ENCODE data around the gene CRTAP.
"Not testable (repeated sequence)": the region's sequence is repeated elsewhere in the genome, so short reads cannot be mapped to it uniquely, and the experiment has no call there.

Gene CRTAP

GRCh38 chr3:33113772-33114621 lies at the start of gene CRTAP:
Gene CRTAP, plus strand, starts transcription at chr3:33114014. Its CDS starts 64 bp downstream, at chr3:33114078.
- DNase-seq: peak; percentile 85

GRCh38 chr3:33064929-33065328 lies 48.9 kb upstream of the CRTAP start:
- DNase-seq: peak; percentile 33

GRCh38 chr3:33067484-33067883 lies 46.3 kb upstream of the CRTAP start:
- DNase-seq: no peak

- not testable (repeated sequence) for DNase-seq
Measured at GRCh38 chr3:33069862-33070261, 44.0 kb upstream of the CRTAP start.

- no peak for DNase-seq
Measured at GRCh38 chr3:33071181-33071580, 42.6 kb upstream of the CRTAP start.

- DNase-seq: no peak
Measured at GRCh38 chr3:33071946-33072345, 41.9 kb upstream of the CRTAP start.

GRCh38 chr3:33074217-33075067 lies 39.4 kb upstream of the CRTAP start:
- peak; percentile 74 for DNase-seq

GRCh38 chr3:33075995-33076394 lies 37.8 kb upstream of the CRTAP start:
- no peak for DNase-seq

- DNase-seq: no peak
Measured at GRCh38 chr3:33076952-33077351, 36.9 kb upstream of the CRTAP start.

- no peak for DNase-seq
Measured at GRCh38 chr3:33077976-33078375, 35.8 kb upstream of the CRTAP start.

GRCh38 chr3:33079813-33080212 lies 34.0 kb upstream of the CRTAP start:
- DNase-seq: not testable (repeated sequence)

- no peak for DNase-seq
Measured at GRCh38 chr3:33081812-33082211, 32.0 kb upstream of the CRTAP start.

GRCh38 chr3:33083958-33084357 lies 29.9 kb upstream of the CRTAP start:
- no peak for DNase-seq

- no peak for DNase-seq
Measured at GRCh38 chr3:33088691-33089090, 25.1 kb upstream of the CRTAP start.

- DNase-seq: no peak
Measured at GRCh38 chr3:33089515-33089914, 24.3 kb upstream of the CRTAP start.

GRCh38 chr3:33091746-33092145 lies 22.1 kb upstream of the CRTAP start:
- no peak for DNase-seq

- no peak for DNase-seq
Measured at GRCh38 chr3:33092496-33093254, 21.1 kb upstream of the CRTAP start.

- DNase-seq: no peak
Measured at GRCh38 chr3:33093847-33094246, 20.0 kb upstream of the CRTAP start.

GRCh38 chr3:33095436-33095835 lies 18.4 kb upstream of the CRTAP start:
- DNase-seq: no peak

- peak; percentile 56 for DNase-seq
Measured at GRCh38 chr3:33096093-33096868, 17.5 kb upstream of the CRTAP start.

GRCh38 chr3:33099109-33099645 lies 14.6 kb upstream of the CRTAP start:
- no peak for DNase-seq

GRCh38 chr3:33099701-33100100 lies 14.1 kb upstream of the CRTAP start:
- DNase-seq: no peak
